Stimulated activated CD4-positive, alpha-beta T cell treated with anti-CD3 and anti-CD28 coated beads, Interleukin-12 subunit alpha, Interleukin-12 subunit beta, amount 100 ng/mL, for 4 hours (primary cell): ENCODE data around the gene FCSK.

Source experiments
- DNase-seq: peaks from one replicate; pipeline ENCODE4 v3.0.0-alpha.2; 2020

FCSK gene

DNA sequence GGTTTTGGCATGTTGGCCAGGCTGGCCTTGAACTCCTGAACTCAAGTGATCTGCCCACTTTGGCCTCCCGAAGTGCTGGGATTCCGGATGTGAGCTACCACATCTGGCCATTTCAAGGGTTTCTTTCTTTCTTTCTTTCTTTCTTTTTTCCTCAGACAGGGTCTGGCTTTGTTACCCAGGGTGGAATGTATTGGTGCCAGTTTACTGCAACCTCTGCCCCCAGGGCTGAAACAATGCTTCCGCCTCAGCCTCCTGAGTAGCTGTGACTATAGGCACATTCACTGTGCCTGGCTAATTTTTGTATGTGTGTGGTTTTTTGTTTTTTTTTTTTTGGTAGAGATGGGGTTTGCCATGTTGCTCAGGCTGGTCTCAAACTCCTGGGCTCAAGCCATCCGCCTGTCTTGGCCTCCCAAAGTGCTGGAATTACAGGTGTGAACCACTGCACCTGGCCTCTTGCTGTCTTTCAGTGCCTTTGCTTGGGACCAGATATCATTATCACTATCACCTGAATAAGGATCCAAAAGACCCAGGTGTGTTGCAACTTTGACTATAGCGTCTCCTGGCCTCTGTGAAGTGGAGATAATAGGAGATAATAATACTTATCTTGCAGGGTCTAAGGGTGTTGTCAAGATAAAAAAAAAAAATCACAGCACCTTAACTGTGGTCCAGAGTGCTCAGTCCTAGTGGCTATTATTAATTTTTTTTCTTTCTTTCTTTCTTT lies 3.2 kb downstream of the FCSK start:
- no peak for DNase-seq

GRCh38 chr16:70460737-70461261 lies 6.4 kb downstream of the FCSK start:
- DNase-seq: no peak

DNA sequence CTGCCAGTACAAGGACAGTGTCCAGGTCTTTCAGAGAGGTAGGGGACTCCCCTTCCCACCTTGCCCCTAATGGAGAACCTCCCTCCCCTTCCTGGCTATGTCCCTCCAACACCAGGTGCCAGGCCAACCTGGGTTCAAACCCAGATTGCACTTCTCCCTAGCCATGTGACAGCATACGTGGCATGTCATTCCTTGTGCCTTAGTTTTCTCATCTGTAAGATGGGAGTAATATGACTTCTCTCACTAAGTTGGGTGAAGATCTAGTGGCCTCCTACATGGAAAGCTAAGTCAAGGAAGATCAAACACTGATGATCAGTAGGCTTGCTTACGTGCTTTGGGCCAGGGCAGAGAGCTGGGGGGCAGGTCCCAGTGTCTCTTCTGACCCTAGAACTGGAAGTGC lies 8.8 kb downstream of the FCSK start:
- DNase-seq: no peak

- DNase-seq: no peak
Measured at GRCh38 chr16:70465999-70466804, 11.8 kb downstream of the FCSK start.

DNA sequence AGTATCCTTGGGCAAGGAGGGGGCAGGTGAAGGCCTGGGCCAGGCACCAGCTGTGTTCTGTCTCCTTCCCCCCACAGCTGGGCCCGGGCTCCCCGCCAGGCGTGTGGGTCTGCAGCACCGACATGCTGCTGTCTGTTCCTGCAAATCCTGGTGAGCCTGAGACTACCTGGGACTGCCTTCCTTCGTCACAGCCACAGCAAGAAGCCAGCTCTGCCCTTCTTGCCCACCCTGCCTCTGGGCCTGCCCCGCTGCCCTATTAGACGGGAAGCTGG lies 12.3 kb downstream of the FCSK start:
- no peak for DNase-seq

- no peak for DNase-seq
Measured at GRCh38 chr16:70467113-70467512, 12.7 kb downstream of the FCSK start.

GRCh38 chr16:70467608-70468007 lies 13.2 kb downstream of the FCSK start:
- no peak for DNase-seq

GRCh38 chr16:70468776-70469525 lies 14.6 kb downstream of the FCSK start:
- no peak for DNase-seq

DNA sequence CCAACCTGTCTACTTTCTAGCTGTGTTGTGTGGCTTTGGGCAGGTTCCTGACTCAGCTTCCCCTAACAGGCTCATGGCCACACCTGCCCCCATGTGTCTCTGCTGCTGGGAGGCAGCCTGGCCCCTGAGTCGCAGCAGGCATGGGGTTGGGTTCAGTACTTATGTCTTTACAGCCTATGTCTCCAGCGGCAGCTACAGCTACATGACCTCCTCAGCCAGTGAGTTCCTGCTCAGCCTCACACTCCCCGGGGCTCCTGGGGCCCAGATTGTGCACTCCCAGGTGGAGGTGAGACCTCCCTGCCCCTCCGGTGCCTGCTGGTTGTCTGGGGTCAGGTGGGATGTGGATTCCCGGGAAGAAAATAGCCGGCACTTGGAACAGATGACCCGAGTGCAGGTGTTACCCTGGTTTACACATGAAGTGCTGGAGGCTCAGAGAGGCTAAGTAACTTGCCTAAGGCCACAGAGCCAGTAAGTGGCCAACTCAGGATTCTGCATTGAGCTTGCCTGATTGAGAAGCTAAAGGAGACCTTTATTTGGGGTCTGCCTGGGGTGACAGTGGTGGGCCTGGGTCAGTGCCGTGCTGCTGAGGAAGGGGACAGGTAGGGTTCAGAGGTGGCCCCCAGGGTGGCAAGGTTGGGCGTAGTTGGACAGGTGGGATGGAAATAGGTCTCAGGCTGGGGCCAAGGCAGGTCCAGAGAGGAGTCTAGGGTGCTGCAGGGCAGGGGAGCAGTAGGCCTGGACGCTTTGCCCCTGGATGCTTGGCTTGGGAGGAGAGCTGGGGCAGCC lies 15.9 kb downstream of the FCSK start:
- no peak for DNase-seq

DNA sequence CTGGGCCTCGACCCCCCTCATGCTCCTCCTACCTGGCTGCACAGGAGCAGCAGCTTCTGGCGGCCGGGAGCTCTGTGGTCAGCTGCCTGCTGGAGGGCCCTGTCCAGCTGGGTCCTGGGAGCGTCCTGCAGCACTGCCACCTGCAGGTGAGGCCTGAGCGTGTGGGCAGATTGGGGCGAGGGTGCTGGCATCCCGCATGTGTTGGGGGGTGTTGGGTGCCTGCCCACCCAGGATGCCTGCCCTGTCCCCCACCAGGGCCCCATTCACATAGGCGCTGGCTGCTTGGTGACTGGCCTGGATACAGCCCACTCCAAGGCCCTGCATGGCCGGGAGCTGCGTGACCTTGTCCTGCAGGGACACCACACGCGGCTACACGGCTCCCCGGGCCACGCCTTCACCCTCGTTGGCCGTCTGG lies 16.5 kb downstream of the FCSK start:
- no peak for DNase-seq

- DNase-seq: no peak
Measured at GRCh38 chr16:70472786-70473433, 18.5 kb downstream of the FCSK start.

GRCh38 chr16:70473446-70474319 lies 19.3 kb downstream of the FCSK start:
- no peak for DNase-seq

DNA sequence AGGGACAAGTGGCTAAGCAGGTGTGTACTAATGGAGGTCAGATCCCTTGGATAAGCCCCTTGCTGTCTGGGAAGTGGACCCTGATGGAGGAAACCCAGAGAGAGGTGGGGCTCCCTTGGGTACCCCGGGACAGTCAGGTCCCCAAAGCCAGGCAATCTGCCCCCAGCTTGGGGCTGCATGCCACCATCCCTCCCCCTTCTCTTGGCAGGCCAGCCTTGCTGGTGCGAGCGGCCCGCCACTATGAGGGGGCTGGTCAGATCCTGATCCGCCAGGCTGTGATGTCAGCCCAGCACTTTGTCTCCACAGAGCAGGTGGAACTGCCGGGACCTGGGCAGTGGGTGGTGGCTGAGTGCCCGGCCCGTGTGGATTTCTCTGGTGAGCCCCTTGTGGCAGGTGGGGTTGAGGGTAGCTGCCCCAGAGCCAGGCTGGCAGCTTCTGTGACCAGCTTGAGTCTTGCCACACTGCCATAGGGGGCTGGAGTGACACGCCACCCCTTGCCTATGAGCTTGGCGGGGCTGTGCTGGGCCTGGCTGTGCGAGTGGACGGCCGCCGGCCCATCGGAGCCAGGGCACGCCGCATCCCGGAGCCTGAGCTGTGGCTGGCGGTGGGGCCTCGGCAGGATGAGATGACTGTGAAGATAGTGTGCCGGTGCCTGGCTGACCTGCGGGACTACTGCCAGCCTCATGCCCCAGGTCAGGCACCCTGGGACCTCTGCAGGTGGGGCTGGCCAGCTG lies 20.1 kb downstream of the FCSK start:
- no peak for DNase-seq

- no peak for DNase-seq
Measured at GRCh38 chr16:70475054-70475871, 20.9 kb downstream of the FCSK start.

DNA sequence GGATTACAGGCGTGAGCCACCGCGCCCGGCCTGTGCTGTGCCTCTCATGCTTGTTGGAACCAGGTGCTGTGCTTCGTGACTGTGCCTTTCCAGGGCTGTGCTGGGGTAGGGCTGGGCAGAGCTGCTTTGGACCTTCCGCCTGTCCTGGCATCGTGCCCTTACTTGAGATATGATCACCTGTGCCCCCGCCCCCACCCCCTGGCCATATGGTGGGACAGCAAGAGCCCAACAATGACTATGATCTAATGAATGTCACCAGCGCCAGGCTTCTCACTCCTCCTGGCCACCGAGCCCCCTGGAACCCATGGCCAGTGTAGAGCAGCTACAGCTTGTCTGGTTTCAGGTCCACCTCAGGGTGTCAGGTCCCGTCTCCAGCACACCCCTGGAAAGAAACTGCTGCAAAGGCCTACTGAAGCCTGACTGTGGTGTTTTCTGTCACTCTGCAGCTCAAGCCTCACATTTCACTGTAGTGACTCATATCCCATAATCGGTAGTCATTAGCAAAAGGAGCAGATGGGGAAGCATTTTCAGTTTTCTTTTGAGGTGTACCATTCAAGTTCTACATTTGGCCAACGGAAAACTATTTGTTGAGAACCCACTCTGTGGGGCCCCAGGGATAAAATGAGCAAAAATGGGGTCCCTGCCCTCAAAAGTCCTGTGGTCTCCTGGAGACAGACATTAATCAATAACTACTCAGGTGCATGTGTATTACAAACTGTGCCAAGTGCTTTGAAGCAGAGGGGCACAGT lies 22.1 kb downstream of the FCSK start:
- DNase-seq: peak; percentile 18

DNA sequence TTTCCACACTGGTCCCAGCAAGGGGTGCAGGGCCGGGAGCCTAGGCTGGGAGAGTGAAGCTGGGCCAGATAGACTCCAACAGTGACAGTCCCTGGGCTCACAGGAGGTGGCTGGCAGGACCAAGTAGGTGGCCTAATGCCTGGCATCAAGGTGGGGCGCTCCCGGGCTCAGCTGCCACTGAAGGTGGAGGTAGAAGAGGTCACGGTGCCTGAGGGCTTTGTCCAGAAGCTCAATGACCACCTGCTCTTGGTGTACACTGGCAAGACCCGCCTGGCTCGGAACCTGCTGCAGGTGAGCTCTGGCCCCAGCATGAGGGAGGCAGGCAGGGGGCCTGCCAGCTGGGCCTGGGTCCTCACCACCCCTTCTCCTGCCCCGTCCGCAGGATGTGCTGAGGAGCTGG lies 23.8 kb downstream of the FCSK start:
- DNase-seq: no peak

DNA sequence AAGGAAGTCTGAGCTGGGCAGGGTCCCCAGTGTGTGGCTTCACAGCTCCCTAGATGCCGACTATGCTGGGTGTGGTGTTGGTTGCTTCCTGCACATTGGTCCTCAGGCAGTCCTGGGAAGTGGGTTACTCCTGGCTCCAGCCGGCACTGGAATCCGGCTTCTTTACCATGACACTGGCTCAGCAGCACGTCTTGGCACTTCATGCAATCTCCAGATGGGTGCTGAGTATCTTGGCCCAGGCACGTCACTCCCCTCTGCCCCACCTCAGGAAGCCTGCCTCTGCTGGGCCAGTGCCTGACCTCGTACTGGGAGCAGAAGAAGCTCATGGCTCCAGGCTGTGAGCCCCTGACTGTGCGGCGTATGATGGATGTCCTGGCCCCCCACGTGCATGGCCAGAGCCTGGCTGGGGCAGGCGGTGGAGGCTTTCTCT lies 24.5 kb downstream of the FCSK start:
- no peak for DNase-seq

DNA sequence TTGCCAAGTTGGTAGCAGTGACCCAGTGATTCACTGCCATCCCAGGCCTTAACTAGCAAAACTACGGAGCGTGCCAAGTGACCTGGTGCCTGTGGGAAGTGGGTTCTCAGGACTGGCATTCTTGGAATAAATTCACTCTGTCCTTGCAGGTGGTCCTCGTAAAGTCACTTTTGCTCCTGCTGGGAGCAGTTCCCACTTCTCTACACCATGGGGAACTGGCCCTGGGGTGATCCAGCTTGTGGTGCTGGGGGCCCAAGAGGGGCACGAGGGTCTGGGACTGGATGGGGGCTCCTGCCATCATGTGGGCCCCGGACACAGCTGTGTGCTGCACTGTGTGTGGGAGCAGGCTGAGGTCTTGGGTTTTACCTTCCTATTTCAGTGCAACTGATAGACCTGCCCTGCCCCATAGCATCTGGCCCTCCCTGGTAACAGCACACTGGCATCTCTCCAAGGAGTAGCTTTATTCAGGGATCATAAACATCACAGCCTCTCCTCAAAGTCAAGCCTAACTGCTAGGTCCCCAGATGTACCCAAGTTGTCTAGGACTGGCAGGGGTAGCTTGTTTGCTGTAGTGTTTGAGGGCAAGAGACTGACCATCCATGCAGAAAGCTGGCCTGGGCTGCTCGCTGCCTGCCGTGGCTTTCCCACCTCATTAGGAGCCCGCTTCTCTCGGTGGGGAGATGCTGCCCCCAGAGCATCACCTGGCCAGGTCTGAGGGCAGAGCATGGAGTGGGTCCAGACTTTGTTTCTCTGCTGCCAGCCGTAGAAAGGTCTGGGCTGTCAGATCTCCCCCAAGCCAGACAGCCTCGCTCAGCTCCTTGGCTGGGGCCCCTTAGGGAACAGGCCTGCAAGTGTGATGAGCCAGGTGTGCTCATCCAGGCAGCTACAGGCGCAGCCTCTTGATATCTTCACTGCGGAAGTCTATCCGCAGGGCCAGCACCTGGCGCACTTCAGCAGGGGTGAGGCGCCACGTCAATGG lies 26.0 kb downstream of the FCSK start:
- DNase-seq: no peak
